HG02571 (cell line): ENCODE data around the gene GALM.

ENCODE experiments used
- ATAC-seq: cut with Tn5 transposase; IDR thresholded peaks from one replicate; pipeline ENCODE4 v1.9.1; 2021; ENCODE audit warnings: mild to moderate bottlenecking, moderate library complexity; ENCODE audit not compliant: unreplicated experiment

GALM gene

GRCh38 chr2:38649176-38649728 is 16.7 kb upstream of the GALM start:
- no peak for ATAC-seq

GRCh38 chr2:38650012-38650411 is 15.9 kb upstream of the GALM start:
- no peak for ATAC-seq

- no peak for ATAC-seq
Measured at GRCh38 chr2:38650717-38651116, 15.2 kb upstream of the GALM start.

GRCh38 chr2:38652431-38653273 is 13.3 kb upstream of the GALM start:
- ATAC-seq, result no peak

- ATAC-seq, result no peak
Measured at GRCh38 chr2:38653380-38653714, 12.6 kb upstream of the GALM start.

GRCh38 chr2:38653715-38654527 is 12.0 kb upstream of the GALM start:
- peak; percentile 62 for ATAC-seq

GRCh38 chr2:38654528-38655381 is 11.2 kb upstream of the GALM start:
- ATAC-seq, result no peak

- no peak for ATAC-seq
Measured at GRCh38 chr2:38655441-38655840, 10.5 kb upstream of the GALM start.

- ATAC-seq, result no peak
Measured at GRCh38 chr2:38656866-38657480, 8.9 kb upstream of the GALM start.

- ATAC-seq, result no peak
Measured at GRCh38 chr2:38658613-38659012, 7.3 kb upstream of the GALM start.

GRCh38 chr2:38659115-38659514 is 6.8 kb upstream of the GALM start:
- no peak for ATAC-seq

- ATAC-seq, result no peak
Measured at GRCh38 chr2:38660282-38660681, 5.6 kb upstream of the GALM start.

- no peak for ATAC-seq
Measured at GRCh38 chr2:38661306-38661705, 4.6 kb upstream of the GALM start.

GRCh38 chr2:38666556-38666910 is 619 bp downstream of the GALM start:
- ATAC-seq, result peak; percentile 16

GRCh38 chr2:38668092-38668491 is 2.2 kb downstream of the GALM start:
- ATAC-seq, result no peak

GRCh38 chr2:38668779-38669479 is 3.0 kb downstream of the GALM start:
- no peak for ATAC-seq

- ATAC-seq, result no peak
Measured at GRCh38 chr2:38671303-38671702, 5.4 kb downstream of the GALM start.

- no peak for ATAC-seq
Measured at GRCh38 chr2:38671946-38672345, 6.0 kb downstream of the GALM start.

- no peak for ATAC-seq
Measured at GRCh38 chr2:38672445-38673391, 6.8 kb downstream of the GALM start.
